NCI-H526 treated with DMSO at 0.1 percent for 48 hours (cell line): ENCODE data around the gene IL27RA.

Experiments used
- DNase-seq: peaks from one replicate; lab custom pipeline; 2025; lab: John Stamatoyannopoulos, UW

IL27RA gene

GRCh38 chr19:14089412-14089661, 57.8 kb downstream of the IL27RA start:
- DNase-seq: no peak

DNA sequence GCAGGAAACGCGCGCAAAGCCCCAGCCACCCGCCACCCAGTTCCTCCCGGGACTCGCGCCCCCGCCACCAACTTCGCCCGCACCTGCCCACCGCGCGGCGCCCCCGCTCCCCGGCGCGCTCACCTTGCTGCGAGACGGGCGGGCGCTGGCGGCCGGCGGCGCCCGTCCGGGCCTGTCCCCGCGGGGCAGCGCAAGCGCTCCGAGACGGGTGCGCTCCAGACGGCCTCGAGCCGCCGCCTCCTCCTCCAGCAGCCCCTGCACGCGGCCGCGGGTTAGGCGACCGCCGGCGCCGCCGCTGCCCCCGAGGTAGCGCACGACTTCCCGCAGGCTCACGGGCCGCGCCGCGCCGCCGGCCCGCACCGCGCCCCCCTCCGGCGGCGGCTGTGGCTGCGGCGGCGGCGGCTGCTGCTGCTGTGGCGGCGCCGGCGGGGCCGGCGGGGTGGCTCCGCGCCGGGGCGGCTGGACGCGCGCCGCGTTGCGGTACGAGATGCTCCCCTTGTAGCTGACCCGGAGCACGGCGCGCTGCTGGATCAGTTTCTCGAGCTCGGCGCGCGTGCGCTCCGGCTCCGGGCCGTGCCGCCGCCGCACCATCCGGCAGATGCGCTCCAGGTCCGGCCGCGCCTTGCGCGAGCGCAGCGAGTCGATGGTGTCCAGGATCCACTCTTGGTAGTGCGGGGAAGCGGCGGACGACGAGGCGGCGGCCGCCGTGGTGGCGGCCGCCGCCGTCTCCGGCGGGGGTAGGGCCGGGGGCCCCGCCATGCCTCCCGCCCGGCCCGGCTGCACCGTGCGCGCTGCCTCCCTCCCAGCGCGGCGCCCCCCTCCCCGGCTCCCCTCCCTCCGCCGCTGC, 58.3 kb downstream of the IL27RA start:
- DNase-seq: no peak

- peak; percentile 14 for DNase-seq
These were observed 59.0 kb downstream of the IL27RA start, which contains the start of gene SAMD1 for GRCh38 chr19:14090509-14091080. Gene SAMD1 (minus strand): TSS chr19:14090751.

DNA sequence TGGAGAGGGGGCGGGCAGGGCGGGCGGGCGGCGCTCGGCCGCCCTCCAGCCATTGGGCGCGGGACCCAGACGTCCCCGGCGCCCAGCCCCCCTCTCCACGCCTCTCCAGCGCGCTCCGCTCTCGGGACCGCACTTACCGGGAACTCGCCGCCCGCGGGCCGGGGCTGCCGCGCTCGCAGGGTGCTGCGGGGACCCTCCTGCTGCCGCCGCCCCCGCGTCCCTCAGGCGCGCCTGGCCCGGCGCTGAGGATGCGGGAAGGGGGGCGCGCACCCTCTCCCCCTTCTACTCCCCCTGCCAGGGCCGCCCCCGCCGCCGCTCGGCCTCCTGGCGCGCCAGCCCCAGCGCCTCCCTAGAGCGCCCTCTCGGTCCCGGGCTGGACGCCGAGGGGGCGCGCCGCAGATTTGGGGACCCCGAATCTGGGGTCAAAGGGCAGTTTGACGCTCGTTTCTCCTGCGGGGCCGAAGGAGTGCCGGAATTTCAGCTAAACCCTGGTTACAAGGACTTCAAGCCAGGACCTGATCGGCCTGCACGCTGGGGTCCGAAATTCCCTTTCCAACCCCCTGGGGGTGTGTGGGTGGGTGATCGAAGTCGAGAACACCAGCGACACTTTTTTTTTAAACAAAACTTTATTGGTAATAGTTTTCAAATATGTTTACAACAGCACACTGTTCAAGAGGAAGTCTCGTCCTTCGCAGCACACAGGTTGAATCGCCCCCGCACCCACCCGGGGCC, 59.7 kb downstream of the IL27RA start:
- DNase-seq: no peak

GRCh38 chr19:14091813-14092462, 60.4 kb downstream of the IL27RA start:
- DNase-seq: no peak

DNA sequence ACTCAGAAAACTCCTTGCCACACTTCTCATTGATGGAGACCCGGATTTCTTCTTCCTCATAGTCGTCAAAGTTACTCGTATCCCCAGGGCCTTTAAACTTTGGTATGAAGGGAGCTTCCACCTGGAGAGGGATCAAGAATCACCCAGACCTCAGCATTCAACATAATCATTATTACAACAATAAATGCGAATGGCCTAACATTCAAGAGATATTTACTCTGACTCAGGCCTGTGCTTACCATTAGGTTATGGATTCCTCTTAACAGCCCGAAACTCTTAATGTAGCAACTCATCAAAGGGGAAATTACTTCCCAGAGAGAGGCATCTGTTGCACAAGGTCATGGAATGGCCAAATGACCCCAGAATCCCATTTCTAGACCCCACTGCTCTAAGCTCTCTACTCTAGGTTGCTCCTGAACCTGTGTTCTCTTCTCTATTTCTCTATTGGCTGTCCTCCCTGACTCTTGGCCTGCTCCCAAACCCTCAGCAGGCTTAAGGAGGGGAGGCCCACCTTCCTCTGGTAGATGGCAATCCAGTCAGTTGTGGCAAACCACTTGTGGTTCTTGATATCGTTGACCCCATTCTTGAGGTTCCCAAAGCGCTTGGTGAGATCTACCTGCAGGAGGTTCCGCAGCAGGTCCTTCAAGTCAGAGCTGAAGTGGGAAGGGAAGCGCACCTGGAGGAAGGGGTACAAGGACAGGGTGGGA, 61.7 kb downstream of the IL27RA start:
- DNase-seq: no peak

DNA sequence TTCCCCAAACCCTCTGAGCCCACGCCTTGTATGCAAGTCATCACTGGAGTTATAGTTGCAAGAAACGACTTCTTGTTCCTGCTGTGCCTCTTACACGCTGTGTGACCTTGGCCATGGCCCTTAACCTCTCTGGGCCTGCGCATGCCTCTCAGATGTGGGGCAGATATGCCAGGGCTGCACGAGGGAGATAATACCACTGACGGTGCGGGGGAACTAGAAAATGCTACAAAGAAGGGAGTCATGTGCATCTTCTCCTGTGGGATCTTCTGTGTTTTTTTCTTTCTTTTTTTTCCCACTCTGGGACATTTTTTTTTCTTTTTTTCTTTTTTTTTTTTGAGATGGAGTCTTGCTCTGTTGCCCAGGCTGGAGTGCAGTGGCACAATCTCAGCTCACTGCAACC, 63.3 kb downstream of the IL27RA start:
- DNase-seq: no peak

DNA sequence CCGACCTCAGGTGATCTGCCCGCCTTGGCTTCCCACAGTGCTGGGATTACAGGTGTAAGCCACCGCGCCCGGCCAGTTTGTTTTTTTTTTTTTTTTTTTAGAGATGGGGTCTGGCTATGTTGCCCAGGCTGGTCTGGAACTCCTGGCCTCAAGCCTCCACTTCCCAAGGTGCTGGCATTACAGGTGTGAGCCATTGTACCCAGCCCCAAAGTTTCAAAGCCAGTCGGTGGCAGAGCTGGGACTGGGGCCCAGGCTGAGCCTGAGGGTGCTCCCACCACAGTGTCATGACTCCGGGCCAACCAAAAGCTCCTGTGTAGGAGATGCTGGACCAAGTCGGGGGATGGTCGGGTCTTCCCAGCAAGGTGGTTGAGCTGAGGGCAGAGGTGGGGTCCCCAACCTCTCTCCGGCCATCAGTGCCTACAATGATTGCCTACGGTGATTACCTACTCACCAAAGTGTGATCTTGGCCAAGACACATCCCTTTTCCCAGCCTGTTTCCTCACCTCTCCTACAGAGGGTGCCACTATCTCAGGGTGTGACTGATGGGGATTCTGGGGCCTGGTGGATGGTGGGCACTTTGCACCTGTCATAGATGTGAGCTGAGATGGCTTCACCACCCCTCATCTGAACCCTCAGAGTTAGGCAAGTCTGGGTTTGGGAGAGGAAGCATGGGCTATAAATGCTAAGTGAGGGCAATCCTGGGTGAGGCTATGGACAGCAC, 64.9 kb downstream of the IL27RA start:
- no peak for DNase-seq

GRCh38 chr19:14097532-14098151, 66.1 kb downstream of the IL27RA start:
- DNase-seq: no peak

GRCh38 chr19:14101003-14101545, 69.5 kb downstream of the IL27RA start:
- DNase-seq: no peak

GRCh38 chr19:14102102-14102696, 70.6 kb downstream of the IL27RA start:
- DNase-seq: no peak

- no peak for DNase-seq
These were observed 71.2 kb downstream of the IL27RA start for GRCh38 chr19:14102756-14103155.
